Activated CD4-positive, alpha-beta T cell treated with anti-CD3 and anti-CD28 coated beads, Interleukin-2, amount 50 U/mL, for 16 hours (primary cell): ENCODE data around the gene COL4A1.
A peak's percentile ranks its signal among the peaks of the same experiment; 100 is the strongest.

Experiments
- DNase-seq: peaks from one replicate; pipeline ENCODE4 v3.0.0-alpha.2; 2020

COL4A1 gene

DNA sequence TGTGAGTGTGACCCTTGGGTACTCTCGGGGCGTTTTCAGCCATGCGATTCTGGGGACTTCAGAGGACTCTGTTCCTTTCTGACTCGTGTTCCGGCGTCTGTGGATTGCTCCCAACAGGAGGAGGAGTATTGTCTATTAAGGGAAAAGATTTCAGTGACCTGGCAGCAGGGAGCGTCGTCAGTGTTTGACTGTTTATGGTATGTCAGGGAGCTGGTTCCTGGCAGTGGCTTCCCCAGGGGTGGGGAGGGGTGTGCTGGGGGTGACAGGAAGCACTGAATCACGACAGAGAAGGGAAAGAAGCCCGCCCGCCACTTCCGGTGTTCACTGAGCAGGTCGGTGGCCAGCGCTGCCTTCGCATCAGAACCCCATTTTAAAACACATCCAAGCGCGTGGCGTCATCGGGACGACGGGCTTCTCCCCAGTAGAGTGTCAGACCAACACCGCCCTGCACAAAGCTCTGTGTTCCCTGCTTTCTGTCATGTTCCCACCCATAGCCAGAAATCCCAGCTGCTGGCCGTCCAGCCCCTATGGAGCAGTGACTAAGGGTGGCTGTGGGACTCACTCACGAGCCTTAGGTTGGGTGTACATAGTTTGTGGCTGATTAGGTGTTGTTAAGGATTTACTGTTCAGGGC lies 34.0 kb upstream of the COL4A1 start:
- DNase-seq: peak; percentile 51

DNA sequence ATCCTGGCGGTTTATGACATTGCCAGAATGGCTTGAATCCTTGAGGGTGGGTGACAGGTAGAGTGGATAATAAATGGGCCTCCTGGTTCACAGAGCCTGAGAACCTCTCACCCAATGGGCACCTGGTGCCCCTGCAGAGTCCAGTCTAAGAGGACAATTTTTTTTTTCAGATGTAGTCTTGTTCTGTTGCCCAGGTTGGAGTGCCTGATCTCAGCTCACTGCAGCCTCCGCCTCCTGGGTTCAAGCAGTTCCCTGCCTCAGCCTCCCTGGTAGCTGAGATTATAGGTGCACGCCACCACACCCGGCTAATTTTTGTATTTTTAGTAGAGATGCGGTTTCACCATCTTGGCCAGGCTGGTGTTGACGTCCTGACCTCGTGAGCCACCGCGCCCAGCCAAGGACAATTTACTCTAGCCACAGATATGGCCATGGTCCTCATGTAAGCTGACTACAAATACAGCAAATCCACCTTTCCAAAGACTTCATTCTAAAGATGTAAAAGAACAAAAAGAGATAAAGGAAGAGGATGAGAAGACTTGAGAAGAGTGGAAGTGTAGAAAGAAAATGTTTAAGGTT lies 33.1 kb upstream of the COL4A1 start:
- no peak for DNase-seq

DNA sequence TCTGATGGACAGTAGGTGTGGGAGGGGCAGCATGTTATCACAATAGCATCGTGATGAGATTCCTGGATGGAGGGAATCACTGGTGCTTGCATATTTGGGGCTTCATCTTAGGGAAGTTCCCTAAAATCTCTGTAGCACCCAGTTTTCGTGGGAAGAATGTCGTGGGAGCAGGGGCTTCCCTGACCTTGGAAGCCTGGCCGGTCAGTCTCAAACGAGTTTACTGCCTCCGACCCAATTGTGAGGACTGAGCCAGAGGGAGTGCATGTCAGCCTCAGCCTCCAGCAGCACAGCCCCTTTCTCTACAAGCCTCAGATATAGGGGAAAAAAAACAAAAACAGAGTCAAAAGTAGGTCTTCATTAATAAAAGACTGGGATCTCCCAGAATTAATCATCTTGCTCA lies 32.3 kb upstream of the COL4A1 start:
- no peak for DNase-seq

DNA sequence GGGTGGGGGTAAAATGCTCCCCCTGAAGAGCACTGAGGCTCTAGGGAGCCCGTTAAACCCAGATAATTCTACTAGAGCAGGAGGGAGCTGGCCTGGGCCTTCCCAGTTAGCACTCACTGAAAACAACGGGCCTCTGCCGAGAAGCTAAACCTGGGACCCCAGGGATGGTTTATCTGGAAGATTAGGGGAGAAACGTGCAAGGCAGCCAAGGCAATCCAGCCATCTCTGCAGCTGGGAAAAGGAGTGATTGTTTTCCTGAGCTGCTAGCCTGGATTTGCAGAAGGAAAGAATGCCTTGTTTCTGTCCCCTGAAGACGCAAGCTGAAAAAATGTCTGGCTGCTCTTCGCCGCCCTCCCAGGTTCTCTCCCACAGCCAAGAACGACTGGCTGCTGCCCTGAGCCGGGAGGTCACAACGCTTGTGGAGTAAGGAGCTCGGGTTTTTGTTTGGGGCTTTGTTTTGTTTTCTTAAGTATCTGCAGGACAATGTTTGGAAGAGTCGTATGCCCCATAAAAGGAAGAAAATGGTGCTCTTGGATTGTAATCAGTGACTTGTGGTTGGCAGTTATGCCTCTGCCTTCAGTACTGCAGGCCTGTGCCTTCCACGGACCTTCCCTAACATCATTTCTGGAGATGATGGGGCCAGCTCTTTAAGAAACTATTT lies 31.6 kb upstream of the COL4A1 start:
- no peak for DNase-seq

DNA sequence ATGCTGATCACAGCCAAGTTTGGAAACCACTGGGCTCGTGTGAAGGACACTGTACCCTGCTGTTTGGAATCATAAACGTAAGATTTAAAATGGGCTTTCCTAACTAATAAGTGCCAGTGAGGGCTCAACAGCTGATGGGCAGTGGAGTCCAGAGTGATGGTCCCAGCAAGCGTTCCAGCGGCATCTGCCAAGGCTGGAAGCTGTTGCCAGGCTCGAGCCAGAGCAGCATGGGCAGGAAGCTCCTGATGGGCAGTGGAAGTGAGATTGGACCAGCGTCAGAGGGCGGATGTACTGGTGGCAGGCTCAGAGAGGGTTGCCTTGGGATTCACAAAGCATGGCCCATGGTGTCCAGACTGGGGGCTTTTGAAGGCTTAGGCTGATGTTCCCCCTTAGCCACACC lies 30.3 kb upstream of the COL4A1 start:
- no peak for DNase-seq

DNA sequence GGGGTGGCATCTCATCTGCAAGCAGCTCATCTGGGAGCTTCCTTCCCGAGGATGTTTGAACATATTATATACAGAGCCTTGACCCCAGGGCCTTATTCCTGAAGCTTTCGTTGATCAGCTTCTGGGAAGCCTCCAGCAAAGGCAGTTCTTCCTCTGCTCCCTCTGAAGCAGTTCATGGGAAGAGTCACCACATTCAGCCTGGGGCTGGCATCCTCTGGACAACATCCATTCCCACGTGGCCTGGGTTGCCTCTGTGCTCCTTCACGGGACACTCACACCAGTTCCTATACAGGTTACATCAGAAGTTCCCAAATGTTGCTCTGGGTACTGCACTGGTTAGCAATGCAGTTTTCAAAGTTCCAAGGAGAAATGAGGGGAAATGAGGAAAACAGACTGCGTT lies 29.7 kb upstream of the COL4A1 start:
- no peak for DNase-seq

DNA sequence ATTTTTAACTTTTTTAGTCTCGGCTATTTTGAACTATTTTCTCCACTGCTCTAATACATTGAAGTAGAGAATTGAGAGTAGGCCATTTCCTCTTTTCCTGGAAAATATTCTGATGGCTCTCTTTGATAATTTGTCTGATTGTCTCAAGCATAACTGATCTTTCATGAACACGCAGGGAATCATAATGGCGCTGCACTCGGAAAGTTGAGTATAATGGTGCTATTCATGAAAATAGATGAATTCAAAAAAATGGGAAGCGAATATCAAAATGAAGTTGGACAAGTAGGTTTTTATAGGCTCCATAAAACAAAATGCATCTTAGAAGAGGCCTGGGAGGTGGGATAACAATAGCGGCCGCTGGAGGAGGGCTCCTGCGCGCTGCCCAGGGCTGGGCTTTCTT lies 29.2 kb upstream of the COL4A1 start:
- DNase-seq: no peak

DNA sequence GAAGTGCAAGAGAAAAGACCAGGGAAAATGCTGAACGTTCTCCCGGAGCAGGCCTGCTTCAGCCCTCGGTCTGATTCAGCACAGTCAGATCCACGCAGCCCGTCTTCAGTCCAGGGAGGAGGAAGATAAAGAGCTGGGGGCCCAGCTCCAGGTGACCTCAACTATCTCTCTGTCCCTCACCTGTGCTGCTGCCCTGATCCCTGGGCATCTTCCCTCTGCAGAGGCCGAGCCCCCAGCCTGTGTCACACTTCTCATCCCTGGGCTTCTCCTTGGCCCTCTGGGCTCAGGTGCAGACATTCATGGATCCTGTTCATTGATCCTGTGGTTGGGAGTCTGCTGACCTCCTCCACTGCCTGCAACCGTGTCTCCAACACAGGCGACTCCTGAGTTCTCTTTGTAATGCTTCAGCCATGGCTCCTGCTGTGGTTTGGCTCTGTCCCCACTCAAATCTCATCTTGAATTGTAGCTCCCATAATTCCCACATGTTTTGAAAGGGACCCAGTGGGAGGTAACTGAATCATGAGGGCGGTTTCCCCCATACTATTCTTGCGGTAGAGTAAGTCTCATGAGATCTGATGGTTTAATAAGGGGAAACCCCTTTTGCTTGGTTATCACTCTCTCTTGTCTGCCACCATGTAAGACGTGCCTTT lies 28.0 kb upstream of the COL4A1 start:
- no peak for DNase-seq

DNA sequence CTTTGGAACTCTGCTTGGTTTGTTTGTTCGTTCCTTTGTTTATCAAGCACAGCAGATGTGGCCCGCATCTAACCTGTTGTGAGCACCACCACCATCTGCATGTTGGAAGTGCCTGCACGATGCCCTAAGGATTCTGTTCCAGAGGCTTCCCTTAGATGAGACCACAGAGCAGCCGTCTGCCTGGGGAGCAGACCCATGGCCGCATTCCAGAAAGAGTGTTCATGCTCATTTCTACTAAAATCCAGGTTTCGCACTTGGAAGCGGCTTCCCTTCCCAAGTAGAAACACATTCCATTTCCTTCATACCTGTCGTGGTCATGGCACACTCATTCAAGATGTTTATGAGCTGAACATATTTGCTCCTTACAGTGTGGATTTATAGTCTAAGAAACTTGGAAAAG lies 27.3 kb upstream of the COL4A1 start:
- DNase-seq: no peak

DNA sequence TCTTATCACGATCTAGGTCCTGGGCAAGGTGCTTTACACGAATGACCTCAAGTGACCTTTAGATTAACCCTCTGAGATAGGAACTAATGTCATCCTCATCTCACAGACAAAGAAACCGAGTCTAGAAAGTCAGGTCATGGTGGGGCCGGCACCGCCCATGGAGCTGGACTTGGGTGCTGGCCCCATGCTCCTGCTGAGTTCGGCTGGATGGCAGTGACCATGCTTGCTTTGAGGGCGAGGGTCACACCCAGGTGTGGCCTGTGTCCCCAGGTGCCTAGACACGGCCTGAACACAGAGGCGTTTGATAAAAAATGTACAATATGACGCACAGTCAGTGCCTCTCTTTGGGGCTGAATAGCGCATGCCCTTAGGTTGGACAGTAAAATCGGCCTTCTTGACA lies 26.9 kb upstream of the COL4A1 start:
- DNase-seq: no peak

DNA sequence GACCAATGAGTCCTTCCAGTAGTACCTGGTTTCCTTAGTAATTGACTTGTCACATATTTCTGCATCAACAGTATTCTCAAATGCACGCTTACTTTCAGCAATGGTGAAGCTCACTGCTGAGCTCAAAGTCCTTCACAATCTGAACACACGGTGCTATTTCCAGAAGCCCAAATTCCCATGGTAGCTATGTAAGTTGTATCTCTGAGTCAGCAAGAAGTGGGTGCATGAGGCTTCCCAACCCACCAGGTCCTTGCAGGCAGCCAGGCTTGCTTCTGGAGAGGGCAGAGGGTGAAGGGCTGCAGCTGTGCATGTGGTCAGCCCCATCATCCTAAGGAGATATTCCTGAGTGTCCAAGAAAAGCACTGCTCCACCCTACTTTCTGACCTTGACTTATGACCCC lies 25.8 kb upstream of the COL4A1 start:
- DNase-seq: no peak

DNA sequence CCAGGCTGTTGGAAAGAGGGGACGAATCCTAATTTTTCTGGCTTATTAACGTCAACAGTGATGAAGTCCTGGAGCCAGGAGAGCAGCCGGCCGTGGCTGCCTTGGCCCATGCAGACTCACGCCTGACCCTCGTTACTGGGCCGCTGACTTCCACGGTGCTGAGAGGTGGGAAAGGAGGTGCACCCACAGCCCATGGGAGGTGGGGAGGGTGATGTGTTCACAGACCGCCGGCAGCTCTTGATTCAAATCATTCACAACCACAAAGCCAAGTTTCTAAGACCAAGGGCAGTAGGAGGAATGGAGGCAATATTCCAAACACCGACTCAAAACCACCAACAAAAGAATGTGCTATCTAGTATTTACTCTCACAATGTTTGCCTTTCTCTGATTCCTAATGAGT lies 24.4 kb upstream of the COL4A1 start:
- no peak for DNase-seq

DNA sequence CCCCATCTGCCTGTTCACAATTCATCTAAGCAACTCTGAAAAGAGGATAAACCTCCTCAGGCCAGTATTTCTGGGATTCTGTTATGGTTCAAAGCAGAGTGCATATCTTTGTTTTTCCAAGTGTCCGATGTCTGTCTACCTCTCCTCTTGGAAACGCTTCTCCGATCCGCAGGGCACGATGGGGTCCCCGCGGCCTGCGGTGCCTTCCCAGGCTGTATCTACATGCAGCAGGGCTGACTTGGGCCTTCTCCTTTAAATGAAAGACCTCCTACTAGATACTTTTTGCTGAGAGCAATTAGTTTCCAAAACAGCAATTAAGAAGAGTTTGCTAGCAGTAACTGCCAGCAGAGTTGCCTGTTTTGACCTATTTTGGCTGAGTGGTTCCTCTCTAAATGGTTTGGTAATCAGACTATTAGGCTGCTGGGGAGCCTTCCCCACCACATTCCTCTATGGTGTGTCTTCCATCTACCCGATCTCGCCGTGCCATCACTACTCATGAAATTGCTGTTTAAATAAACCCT lies 23.6 kb upstream of the COL4A1 start:
- DNase-seq: no peak

DNA sequence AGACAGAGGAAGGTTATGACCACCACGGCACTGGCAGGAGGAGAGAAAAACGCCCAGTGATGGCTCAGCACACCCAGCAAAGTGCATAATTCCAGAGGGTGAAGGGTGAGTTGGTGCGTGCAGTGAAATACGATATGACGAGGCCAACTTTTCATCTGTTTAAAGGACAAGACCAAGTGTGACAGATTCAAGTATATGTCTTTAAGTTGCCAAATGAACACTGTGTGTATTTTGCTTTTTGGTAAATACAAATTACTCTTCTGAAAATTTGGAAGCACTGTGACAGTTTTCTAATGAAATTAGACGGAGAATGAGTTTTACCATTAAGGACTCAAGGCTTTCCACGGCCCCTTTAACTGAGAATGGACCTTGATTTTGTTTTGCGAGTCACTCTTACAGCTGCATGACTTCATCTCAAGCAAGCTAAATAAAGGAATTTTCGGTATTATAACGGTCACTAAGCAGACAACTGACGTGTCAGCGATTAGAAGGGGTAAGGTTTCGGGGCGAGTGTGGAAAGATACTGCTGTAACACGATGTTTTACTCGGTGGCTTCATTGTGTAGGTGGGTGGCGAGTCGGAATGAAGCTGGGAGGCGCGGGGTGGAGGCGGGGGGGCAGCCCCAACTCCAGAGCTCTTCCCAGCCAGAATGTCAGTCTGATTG lies 23.0 kb upstream of the COL4A1 start:
- DNase-seq: no peak

DNA sequence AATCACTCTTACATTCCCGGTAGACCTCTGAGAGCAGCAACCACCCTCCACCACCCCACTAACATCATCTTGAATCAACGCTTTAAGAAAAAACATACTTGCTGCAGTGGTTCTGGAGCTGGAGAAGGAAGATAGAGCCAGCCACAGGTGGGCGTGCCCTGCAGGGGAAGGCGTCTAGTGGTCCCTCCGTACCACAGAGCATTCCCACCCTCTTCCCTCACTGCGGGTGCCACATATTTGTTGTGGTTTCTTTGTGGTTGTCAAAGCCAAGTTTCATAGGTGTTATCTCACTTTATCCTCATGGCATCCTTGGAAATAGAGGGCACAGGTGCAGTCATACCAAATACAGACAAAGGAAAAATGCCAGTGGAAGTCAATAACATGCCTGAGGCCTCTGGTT lies 22.3 kb upstream of the COL4A1 start:
- no peak for DNase-seq

DNA sequence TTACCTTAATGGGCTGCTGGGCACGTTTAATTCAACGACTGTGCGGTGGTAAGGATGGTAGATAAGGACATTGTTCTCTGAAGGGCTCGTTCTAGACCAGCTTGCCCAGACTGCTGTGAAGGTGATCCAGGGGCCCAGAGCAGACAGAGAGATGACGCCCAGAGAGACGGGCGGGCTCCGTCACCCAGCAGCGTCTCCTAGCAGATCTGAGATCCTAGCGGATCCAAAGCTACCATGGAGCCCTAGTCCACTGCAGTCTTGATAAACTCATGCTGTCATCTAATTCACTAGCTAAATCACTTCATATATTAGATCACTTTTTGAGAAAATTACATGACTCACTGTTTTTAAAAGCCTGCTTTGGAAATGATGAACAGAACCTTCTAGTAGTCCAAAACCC lies 21.6 kb upstream of the COL4A1 start:
- no peak for DNase-seq

DNA sequence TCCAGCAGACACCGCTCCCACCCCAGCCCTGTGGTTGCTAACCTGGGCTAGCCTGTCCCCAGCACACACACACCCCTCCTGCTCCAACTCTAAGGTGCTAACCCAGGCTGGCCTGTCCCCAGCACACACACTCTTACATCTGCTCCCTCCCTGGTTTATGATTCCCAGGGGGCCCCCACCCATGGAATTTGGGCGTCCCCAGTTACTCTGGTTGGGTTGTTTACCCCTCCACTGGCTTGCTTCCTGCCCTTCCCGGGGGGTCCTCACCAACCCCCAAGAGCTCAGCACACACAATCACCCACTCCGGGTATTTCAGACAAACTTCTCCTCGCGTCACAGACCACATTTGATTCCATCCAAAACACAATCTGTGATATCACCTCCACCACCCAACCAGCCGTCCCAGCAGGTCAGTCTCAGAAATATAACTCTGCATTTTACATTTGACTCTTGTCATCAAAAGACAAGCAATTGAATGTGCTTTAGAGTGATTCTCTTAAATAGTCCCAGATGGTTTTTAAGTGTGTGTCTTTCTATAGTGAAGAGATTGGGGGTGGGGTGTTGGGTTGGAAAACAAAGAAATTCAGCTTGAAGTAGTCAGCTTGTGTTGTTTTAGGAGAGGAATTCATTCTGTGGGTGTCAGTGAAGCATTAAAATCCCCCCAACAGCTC lies 20.2 kb upstream of the COL4A1 start:
- no peak for DNase-seq

DNA sequence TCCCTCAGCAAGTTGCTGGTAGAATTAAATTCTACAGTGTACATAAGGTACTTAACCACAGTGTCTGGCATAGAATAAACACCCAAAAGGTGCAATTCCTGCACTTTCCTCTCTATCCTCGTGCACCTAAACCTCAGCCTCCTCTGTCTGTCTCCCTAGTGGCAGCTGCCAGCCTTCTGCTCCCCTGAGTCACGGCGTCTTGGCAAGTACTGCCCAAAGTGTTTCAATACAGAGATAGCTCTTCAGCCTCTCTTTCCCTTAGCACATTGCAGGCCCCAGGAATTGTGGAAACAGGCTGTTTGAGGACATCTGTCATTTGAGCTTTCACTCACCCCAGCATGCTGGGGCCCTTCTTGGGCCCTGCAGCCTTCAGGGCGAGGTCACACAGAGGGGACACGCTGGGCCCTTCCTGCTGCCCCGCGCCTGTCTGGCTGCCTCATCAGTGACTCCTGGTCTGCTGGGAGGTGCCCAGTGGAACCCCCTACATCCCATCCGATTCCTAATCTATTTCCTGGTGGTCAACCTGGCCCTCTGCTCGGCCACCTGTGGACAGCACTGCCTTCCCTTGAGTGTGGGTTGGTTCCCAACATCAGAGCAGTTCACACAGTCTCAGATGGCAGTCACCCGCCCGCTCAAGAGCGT lies 19.4 kb upstream of the COL4A1 start:
- no peak for DNase-seq

DNA sequence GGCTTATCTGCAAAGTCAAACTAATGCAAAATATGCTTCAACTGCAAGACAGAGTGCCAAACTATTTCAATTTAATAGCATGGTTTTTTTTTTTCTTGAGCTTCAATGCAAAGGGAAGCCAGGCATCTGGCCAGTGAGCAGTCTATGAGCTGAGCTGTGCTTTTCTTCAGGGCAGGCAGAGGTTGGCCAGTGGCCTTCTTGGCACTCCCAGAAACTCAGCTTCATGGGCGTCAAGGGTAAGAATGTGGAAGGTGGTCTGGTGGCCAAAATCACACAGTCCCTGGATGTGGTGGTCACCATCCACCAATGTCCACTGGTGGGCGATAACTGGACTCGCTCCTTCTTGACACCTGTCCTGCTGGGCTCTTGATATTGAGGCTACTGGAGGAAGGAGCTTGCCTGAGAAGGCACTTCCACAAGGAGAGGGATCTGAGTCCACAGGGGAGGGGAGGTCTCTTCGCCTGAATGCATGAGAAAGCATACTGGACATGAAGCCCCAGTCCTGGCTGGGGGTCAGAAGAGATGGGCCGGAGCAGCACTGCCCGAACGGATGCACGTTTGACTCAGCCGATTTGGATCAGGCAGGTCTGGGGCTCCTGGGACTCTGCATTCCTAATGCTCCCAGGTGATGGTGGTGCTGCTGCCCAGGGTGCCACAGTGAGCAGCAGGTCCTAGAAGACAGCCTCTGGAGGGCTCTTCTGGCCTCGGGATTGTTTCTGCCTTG lies 17.2 kb upstream of the COL4A1 start:
- no peak for DNase-seq

DNA sequence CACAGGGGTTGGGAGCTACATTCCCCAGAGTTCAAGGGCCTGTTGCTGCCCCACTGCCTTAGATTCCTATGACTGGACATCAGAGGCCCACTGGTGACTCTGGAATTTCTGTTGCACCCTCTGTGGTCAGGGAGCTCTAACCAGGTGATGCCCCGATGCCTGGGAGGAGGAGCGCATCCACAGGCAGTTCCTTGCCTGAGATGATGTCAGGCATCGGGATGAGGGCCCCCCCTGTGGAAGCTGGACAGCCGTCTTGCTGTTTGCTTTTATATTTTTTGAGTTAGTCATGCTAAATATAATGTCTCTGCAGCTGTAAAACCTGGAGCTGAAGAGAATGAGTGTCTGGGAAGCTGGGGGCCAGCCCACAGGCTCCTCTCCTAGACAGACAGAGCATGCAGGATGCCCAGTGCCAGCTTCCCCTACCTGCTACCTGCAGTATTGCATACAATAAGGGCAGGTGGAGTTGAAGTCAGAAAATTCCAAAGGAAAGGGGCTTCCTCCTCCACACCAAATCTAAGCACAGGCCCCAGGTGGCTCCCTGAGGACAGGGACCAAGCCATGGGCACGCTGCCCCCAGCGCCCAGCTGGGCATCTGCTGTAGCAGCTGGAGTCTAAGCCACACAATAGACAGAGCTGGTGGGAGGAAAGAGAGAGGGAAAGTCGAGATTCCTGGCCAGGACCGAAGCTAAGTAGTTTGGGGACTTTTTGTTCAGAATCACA lies 16.4 kb upstream of the COL4A1 start:
- DNase-seq: no peak

DNA sequence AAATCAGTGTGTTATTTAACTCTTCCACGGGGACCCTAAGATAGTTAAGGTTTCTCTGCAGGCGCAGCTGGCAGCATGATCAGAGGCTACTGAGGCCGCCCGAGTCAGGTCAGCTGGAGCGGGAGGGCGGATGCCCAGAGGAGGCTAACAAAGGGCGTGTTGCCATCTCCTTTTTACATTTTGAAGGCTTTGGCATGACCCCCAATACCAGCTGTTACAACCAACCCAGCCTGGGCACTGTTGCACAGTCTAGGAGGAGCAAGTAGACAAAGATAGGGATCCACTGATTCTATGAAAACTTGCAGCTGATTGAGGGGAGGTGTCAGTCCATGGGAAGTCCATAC lies 15.8 kb upstream of the COL4A1 start:
- no peak for DNase-seq
